Fibroblast of villous mesenchyme (primary cell): ENCODE results near the gene ZNF292. TPM values are rescaled to one million over a fixed set of nuclear protein-coding genes. Genes with fewer than 3 reads are reported as not detected.

Source experiments
- DNase-seq: peaks from one replicate; pipeline ENCODE4 v3.0.0-alpha.2; 2010; ENCODE audit warnings: low read depth
- H3K4me3 ChIP-seq: 2 replicates; pipeline ENCODE4 v1.5.1; 2011; ENCODE audit warnings: low read depth, mild to moderate bottlenecking, low read length
- total RNA-seq: library from RNA; depleted of rRNA; stranded (reverse); fragments of >200 nt; gene quantifications from 2 replicates; pipeline ENCODE4 v1.2.3, GENCODE V29; 2012
- TF ChIP-seq, protein P1 (sequence below): IDR thresholded peaks from 2 replicates; pipeline ENCODE4 v1.5.1; 2012; ENCODE audit warnings: low read depth, mild to moderate bottlenecking, low read length; ENCODE audit not compliant: insufficient read depth

Gene ZNF292
- total RNA-seq, 1 donor, result 32.8 TPM

GRCh38 chr6:87257565-87257964 is 102.2 kb downstream of the ZNF292 start:
- no peak overlapping the region for H3K4me3 ChIP-seq
- TF ChIP-seq, protein P1, sequence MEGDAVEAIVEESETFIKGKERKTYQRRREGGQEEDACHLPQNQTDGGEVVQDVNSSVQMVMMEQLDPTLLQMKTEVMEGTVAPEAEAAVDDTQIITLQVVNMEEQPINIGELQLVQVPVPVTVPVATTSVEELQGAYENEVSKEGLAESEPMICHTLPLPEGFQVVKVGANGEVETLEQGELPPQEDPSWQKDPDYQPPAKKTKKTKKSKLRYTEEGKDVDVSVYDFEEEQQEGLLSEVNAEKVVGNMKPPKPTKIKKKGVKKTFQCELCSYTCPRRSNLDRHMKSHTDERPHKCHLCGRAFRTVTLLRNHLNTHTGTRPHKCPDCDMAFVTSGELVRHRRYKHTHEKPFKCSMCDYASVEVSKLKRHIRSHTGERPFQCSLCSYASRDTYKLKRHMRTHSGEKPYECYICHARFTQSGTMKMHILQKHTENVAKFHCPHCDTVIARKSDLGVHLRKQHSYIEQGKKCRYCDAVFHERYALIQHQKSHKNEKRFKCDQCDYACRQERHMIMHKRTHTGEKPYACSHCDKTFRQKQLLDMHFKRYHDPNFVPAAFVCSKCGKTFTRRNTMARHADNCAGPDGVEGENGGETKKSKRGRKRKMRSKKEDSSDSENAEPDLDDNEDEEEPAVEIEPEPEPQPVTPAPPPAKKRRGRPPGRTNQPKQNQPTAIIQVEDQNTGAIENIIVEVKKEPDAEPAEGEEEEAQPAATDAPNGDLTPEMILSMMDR, result no peak
- DNase-seq, result no peak

- H3K4me3 ChIP-seq, result no peak overlapping the region
- no peak for DNase-seq
- TF ChIP-seq, protein P1, result no peak
These were observed 102.6 kb downstream of the ZNF292 start for GRCh38 chr6:87257975-87258374.

- DNase-seq, result no peak
- H3K4me3 ChIP-seq, result no peak overlapping the region
- TF ChIP-seq, protein P1, result no peak
These were observed 104.4 kb downstream of the ZNF292 start for GRCh38 chr6:87259791-87260190.

- DNase-seq, result no peak
- no peak overlapping the region for H3K4me3 ChIP-seq
- TF ChIP-seq, protein P1, result no peak
These were observed 106.2 kb downstream of the ZNF292 start for GRCh38 chr6:87261534-87261933.

GRCh38 chr6:87264481-87264880 is 109.1 kb downstream of the ZNF292 start:
- TF ChIP-seq, protein P1, result no peak

DNA sequence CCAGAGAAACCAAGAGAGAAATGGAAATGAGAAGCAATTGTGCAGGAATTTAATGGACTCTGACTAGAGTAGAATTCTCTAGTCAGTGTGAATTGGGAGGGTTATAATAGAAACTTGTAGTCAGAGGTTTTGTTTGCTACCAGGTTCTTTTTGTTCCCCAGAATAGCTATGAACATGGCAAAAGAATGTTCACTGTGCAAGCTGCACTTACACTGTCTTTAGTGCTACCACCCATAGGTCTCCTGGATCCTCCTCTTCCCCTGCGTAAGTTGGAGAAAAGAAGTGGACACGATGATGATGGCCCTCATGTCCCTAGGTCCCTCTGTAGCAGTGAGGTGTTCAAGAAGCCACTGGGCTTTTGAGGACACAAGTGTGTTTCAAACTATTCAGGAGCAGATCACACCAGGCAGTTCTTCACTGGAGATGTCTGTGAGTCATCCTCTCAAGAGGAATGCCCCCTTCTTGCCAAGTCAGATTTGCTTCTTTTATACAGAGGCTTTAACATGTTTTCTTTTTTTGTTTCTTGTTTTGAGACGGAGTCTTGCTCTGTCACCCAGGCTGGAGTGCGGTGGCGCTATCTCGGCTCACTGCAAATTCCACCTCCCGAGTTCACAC is 119.4 kb downstream of the ZNF292 start:
- TF ChIP-seq, protein P1, result no peak
- H3K4me3 ChIP-seq, result no peak overlapping the region
- DNase-seq, result peak; percentile 52

More at GRCh38 chr6:87264481-87264880, 109.1 kb downstream of the ZNF292 start:
- no peak for DNase-seq
- no peak overlapping the region for H3K4me3 ChIP-seq

GRCh38 chr6:87276624-87277023 is 121.3 kb downstream of the ZNF292 start:
- DNase-seq, result no peak
- no peak overlapping the region for H3K4me3 ChIP-seq
- TF ChIP-seq, protein P1, result no peak
